Mucosa of gallbladder (tissue), 1 donor: Measurements from ENCODE around the gene CEP97. TPM values are rescaled to one million over a fixed set of nuclear protein-coding genes. Genes with fewer than 3 reads are reported as not detected.

ENCODE experiments used
- DNase-seq: peaks from one replicate; pipeline ENCODE4 v3.0.0-alpha.2; 2020; ENCODE audit warnings: low spot score
- total RNA-seq: library from RNA; stranded (reverse); gene quantifications from one replicate; pipeline ENCODE4 v1.2.1, GENCODE V29; 2021
- donor health status: DM: no; HTN: no; CAD: no.

CEP97 gene
- total RNA-seq, 1 donor from 2014 or later, result 10.6 TPM

DNA sequence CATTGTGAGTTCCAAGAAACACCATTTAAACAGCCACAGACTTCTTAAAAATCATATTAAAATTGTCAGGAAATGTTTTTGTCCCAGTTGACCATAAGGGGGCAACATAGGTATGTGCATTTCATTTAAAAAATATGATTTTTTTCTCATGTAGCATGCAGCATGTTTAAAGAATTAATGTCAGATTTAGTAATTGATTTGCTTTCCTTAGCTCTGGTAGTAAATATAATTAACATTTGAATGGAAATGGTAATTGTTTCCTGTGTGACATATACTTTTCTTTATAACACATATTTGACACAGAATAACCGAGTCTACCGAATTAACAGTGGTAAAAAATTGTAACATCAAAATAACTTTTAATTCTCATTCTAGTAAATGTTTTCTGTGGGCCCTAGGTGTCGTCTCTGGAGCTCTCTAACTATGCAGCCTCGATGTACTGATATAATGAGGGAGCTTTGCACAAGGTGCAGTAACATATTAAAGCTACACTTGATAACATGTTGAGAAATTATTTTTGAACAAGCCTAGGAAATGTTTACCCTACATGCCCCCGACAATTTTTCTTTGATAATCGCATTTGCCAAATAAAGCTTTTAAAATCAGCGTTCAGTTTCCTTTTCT is 89.5 kb downstream of the CEP97 start:
- no peak for DNase-seq

DNA sequence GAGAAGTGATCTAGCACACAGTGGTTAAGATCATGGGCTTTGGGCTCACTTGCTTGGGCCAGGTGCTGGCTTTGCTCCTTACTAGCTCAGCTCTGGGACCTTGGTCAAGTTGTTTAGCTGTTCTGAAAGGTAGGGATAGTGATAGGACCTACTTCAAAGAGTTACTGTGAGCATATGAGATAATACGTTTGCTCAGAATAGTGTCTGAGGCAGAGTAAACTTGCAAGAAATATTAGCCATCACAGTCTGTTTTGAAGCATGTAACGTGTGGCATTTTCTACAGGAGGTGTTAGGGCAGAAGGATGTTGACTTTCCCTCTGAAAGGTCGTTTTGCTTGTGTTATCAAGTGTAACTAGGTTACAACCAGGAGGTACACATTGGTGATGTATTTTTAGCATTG is 90.4 kb downstream of the CEP97 start:
- no peak for DNase-seq

DNA sequence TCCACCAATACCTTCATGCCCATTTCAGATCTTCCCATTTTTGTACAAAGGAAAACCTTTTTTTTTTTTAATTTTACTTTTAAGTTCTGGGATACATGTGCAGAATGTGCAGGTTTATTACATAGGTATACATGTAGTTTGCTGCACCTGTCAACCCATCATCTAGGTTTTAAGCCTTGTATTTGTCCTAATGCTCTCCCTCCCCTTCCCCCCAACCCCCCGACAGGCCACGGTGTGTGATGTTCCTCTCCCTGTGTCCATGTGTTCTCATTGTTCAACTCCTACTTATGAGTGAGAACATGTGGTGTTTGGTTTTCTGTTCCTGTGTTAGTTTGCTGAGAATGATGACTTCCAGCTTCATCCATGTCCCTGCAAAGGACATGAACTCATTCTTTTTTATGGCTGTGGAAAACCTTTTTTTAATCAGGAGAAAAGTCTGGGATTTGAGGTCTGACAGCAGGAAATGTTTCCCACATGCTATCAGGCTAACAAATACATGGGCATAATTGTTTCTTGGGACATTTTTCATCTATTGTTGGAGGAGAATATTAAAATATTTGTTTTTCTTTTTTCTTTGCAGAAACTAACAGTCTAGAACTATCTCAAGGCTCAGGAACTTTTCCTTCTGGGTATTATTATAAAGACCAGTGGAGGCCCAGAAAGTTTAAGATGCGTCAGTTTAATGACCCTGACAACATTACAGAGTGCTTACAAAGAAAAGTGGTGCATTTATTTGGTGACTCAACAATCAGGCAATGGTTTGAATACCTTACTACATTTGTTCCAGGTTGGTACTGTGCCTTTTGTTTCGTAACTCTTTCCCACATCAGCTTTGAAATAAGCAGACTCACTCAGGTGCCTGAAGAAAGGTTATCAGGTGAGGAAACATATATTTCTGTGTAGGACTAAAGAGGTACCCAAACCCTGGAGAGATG is 92.1 kb downstream of the CEP97 start:
- DNase-seq, result no peak

DNA sequence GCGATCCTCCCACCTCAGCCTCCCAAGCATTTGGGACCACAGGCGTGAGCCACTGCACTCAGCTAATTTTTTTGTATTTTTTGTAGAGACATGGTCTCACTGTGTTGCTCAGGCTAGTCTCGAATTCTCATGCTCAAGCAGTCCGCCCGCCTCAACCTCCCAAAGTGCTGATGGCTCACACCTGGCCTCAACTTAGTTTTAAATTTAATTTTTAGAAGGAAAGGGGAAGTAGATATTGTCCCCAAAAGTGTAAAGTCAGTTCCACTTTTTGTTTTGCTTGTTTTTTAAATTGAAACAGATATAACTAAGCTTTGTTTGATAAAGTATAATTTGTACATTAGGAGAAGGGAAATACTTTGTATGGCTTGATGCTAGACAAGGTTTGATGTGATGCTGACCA is 93.6 kb downstream of the CEP97 start:
- DNase-seq, result no peak

DNA sequence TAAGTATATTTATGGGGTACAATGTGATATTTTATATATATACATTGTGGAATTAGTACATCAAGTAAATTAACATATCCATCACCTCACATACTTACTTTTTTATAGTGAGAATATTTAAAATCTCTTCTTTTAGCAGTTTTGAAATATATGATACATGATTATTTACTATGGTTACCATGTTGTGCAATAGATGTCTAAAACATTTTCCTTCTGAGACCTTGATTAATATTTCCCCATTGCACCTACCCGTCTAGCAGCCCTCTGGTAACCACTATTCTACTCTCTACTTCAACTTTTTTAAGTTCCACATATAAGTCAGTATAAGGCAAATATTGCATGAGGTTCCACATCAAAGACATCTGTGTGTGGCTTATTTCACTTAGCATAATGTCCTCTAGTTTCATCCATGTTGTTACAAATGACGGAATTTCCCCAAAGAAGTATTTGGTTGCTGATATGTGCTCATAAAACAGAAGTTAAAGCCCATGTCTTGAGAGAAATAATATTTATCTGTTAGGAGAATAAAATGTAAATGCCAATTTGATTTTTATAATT is 95.3 kb downstream of the CEP97 start:
- no peak for DNase-seq

Other genes with a start within 250 kb of the CEP97 start
- gene SENP7, start 211.4 kb upstream of the CEP97 start, total RNA-seq, result 16.5 TPM
- gene TRMT10C, start 162.7 kb upstream of the CEP97 start, total RNA-seq, result 13.2 TPM
- 139 TPM for gene PCNP, start 150.4 kb upstream of the CEP97 start, total RNA-seq
- 15.5 TPM for gene ZBTB11, start 47.5 kb upstream of the CEP97 start, total RNA-seq
- 827 TPM for gene RPL24, start 37.9 kb upstream of the CEP97 start, total RNA-seq
- gene NXPE3, start 54.6 kb downstream of the CEP97 start, total RNA-seq, result 13.2 TPM
- 190 TPM for gene NFKBIZ, start 124.9 kb downstream of the CEP97 start, total RNA-seq